ENCODE data around the gene TAAR8. TPM values are rescaled to one million over a fixed set of nuclear protein-coding genes. Genes with fewer than 3 reads are reported as not detected.
"Not testable (repeated sequence)": the region's sequence is repeated elsewhere in the genome, so short reads cannot be mapped to it uniquely, and the experiment has no call there.

TAAR8 gene
- total RNA-seq, 1 experiment from 2014 or later = not detected

- Histone ChIP-seq H3K9me2 (ENCODE audit: insufficient read depth) (no peaks in the 10 kb centered on the region), H3K36me3 (ENCODE audit: low read depth) (no peaks in the 10 kb centered on the region), H3K9me3 (ENCODE audit: insufficient read depth, low read depth) (no peaks in the 10 kb centered on the region), H3K4me1 (replicated peaks; ENCODE audit: insufficient read depth) (no peaks in the 10 kb centered on the region), H3K27ac (no peak overlapping the region), H4K20me1 (ENCODE audit: insufficient read depth) (no peaks in the 10 kb centered on the region), H3K79me2 (ENCODE audit: low read depth) (no peaks in the 10 kb centered on the region), H3K4me2 (no peak overlapping the region), H3F3A (ENCODE audit: insufficient read depth, low read depth) (no peaks in the 10 kb centered on the region), H3K4me3 (no peak overlapping the region), H3K27me3 (ENCODE audit: insufficient read depth, low read depth) (no peaks in the 10 kb centered on the region), H2AFZ (no peak overlapping the region)
- ChIA-PET CTCF (no interaction called here), POLR2A (ENCODE audit: unreplicated experiment) (interaction anchor here (0.8 kb wide), 1 partner anchor 950 kb away, joined by 7 read pairs; no protein-coding TSS in a partner anchor)
- TF ChIP-seq CTCF (conservative IDR thresholded peaks at IDR 0.05) = no peak
- no peak for TF ChIP-seq EZH2 (IDR thresholded peaks at IDR 0.05; ENCODE audit: low read depth)
- no TSS peak for BruUV-seq (replicated peaks)
- intact Hi-C loops (cut with micrococcal nuclease; ENCODE audit: unreplicated experiment) = no loop called here
- no peak for DNase-seq
Measured at GRCh38 chr6:132592855-132593254, 40.4 kb downstream of the TAAR8 start.

- H3K4me2 ChIP-seq = no peak overlapping the region
- POLR2A ChIA-PET (ENCODE audit: unreplicated experiment) = no interaction called here
- CTCF ChIA-PET = interaction anchor here (0.5 kb wide), 1 partner anchor 190 kb away, joined by 8 read pairs; no protein-coding TSS in a partner anchor
- H3F3A ChIP-seq (ENCODE audit: insufficient read depth, low read depth) = no peaks in the 10 kb centered on the region
- no peak overlapping the region for H3K4me3 ChIP-seq
- H3K27ac ChIP-seq = no peak overlapping the region
- BruUV-seq (replicated peaks) = no TSS peak
- no peaks in the 10 kb centered on the region for H3K9me2 ChIP-seq (ENCODE audit: insufficient read depth)
- intact Hi-C loops (cut with micrococcal nuclease; ENCODE audit: unreplicated experiment) = no loop called here
- no peaks in the 10 kb centered on the region for H3K4me1 ChIP-seq (replicated peaks; ENCODE audit: insufficient read depth)
- H3K36me3 ChIP-seq (ENCODE audit: low read depth) = no peaks in the 10 kb centered on the region
- TF ChIP-seq EZH2 (IDR thresholded peaks at IDR 0.05; ENCODE audit: low read depth) = no peak
- no peak for TF ChIP-seq CTCF (conservative IDR thresholded peaks at IDR 0.05)
- no peaks in the 10 kb centered on the region for H3K27me3 ChIP-seq (ENCODE audit: insufficient read depth, low read depth)
- DNase-seq = no peak
- H3K9me3 ChIP-seq (ENCODE audit: insufficient read depth, low read depth) = no peaks in the 10 kb centered on the region
- H4K20me1 ChIP-seq (ENCODE audit: insufficient read depth) = no peaks in the 10 kb centered on the region
- no peak overlapping the region for H2AFZ ChIP-seq
- no peaks in the 10 kb centered on the region for H3K79me2 ChIP-seq (ENCODE audit: low read depth)
Measured at GRCh38 chr6:132596201-132596600, 43.7 kb downstream of the TAAR8 start.

GRCh38 chr6:132598473-132598872, 46.0 kb downstream of the TAAR8 start:
- no peaks in the 10 kb centered on the region; the same call in 1 of the 2 replicates for H3K9me2 ChIP-seq (ENCODE audit: insufficient read depth)
- no peak overlapping the region for H3K4me3 ChIP-seq
- H3K27ac ChIP-seq = no peak overlapping the region
- H2AFZ ChIP-seq = peak overlapping the region; percentile 32
- no peaks in the 10 kb centered on the region for H4K20me1 ChIP-seq (ENCODE audit: insufficient read depth)
- H3K9me3 ChIP-seq (ENCODE audit: insufficient read depth, low read depth) = no peaks in the 10 kb centered on the region
- H3F3A ChIP-seq (ENCODE audit: insufficient read depth, low read depth) = no peaks in the 10 kb centered on the region
- TF ChIP-seq EZH2 (IDR thresholded peaks at IDR 0.05; ENCODE audit: low read depth) (no peak), CTCF (conservative IDR thresholded peaks at IDR 0.05) (peak; percentile 52; the same call in 1 of the 2 replicates)
- no peaks in the 10 kb centered on the region for H3K36me3 ChIP-seq (ENCODE audit: low read depth)
- H3K4me1 ChIP-seq (replicated peaks; ENCODE audit: insufficient read depth) = no peaks in the 10 kb centered on the region
- ChIA-PET POLR2A (ENCODE audit: unreplicated experiment) (interaction anchor here (0.6 kb wide), 1 partner anchor 12 kb away, joined by 10 read pairs; no protein-coding TSS in a partner anchor), CTCF (no interaction called here)
- H3K79me2 ChIP-seq (ENCODE audit: low read depth) = no peaks in the 10 kb centered on the region
- no peaks in the 10 kb centered on the region for H3K27me3 ChIP-seq (ENCODE audit: insufficient read depth, low read depth)
- no peak overlapping the region for H3K4me2 ChIP-seq
- DNase-seq = peak in 1 of 2 experiments; percentile 51
- BruUV-seq (replicated peaks) = no TSS peak
- intact Hi-C loops (cut with micrococcal nuclease; ENCODE audit: unreplicated experiment) = no loop called here

GRCh38 chr6:132600900-132601299, 48.4 kb downstream of the TAAR8 start:
- intact Hi-C loops (cut with micrococcal nuclease; ENCODE audit: unreplicated experiment); H3F3A ChIP-seq (ENCODE audit: insufficient read depth, low read depth); CTCF ChIA-PET; H2AFZ ChIP-seq; H3K27me3 ChIP-seq (ENCODE audit: insufficient read depth, low read depth); H3K4me2 ChIP-seq; H4K20me1 ChIP-seq (ENCODE audit: insufficient read depth); H3K9me3 ChIP-seq (ENCODE audit: insufficient read depth, low read depth); H3K27ac ChIP-seq; DNase-seq; H3K4me3 ChIP-seq; H3K4me1 ChIP-seq (replicated peaks; ENCODE audit: insufficient read depth); H3K9me2 ChIP-seq (ENCODE audit: insufficient read depth); H3K79me2 ChIP-seq (ENCODE audit: low read depth); POLR2A ChIA-PET (ENCODE audit: unreplicated experiment); BruUV-seq (replicated peaks); H3K36me3 ChIP-seq (ENCODE audit: low read depth): not testable (repeated sequence)
